Kidney tubule cell (primary cell): Measurements from ENCODE around the gene IFT81.
A peak's percentile ranks its signal among the peaks of the same experiment; 100 is the strongest.
"Not testable (repeated sequence)": the region's sequence is repeated elsewhere in the genome, so short reads cannot be mapped to it uniquely, and the experiment has no call there.

Experiments used
- DNase-seq: peaks from one replicate; pipeline ENCODE4 v3.0.0-alpha.2; 2018; ENCODE audit warnings: low spot score

Gene IFT81

DNA sequence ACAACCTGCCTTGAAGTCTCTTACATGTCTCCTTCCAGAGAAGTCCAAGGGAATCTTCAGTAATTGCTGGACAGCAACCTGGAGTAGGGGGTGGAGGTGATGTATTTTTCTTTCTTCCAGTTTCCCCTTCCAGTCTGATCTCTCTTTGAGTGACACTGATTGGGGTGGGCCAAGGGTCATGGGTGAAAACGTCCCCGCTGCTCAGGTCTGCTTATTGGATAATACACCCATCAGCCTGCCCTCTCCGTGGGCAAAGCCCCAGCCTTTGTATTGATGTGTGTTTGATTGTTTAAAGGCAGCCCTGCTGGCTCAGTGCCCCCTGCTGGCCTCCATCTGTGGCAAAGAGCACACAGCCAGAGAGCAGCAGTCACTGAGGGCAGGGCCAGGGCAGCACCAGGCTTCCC, 121.2 kb downstream of the IFT81 start:
- DNase-seq, result no peak

GRCh38 chr12:110246636-110247339, 122.6 kb downstream of the IFT81 start:
- DNase-seq, result no peak

GRCh38 chr12:110247340-110248095, 123.4 kb downstream of the IFT81 start:
- DNase-seq, result peak; percentile 95

DNA sequence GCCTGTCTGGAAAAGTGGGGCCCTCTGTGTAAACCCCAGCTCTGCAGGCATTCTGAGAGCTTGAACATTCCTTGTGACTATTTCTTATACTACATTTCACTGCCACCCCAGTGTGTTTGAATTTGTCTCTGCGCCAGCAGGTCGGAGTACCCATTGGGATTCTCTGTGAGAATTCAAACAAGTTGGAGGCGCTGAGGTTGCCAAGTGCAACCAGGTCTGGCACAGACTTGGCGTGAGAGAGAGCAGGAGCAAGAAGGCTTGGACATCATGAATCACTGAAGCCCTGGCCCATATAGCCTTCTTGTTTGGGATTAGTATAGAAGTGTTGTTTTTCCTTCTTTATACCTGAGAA, 123.9 kb downstream of the IFT81 start:
- peak; percentile 79 for DNase-seq

DNA sequence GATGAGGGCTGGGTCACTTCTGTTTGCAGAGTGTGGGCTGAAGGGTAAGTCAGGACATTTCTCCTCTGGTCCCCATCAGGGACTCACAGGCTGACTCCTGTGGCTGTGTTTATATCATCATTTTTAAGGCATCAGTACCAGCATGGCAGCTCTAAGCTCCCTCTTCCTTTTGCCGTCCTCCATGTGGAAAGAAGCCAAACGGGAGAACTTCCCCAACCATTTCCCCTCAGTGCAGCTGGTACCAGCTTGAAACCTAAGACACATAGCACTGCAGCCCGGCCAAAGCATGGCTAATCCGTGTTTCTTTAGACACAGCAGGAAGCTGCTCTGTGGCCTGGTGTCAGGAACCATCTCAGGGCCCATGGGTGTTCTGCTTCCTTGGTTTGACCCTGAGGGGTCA, 124.9 kb downstream of the IFT81 start:
- no peak for DNase-seq

- peak; percentile 94 for DNase-seq
Measured at GRCh38 chr12:110249716-110250225, 125.6 kb downstream of the IFT81 start.

DNA sequence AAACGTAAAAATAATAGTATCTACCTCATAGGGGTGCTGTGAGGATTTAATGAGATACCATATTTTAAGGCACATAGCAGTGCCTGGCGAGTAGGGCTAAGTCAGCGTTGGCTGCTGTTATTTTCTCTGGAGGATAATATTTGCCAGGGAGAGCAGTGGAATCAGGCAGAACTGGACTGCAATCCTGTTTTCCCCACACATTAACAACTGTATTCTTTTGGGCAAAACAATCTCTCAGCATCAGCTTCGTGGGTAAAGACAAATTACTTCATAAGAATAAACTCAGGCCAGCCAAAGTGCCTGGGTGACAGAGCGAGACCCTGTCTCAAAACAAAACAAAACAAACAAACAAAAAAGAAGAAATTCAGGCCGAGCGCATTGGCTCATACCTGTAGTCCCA, 127.2 kb downstream of the IFT81 start:
- DNase-seq, result no peak

- DNase-seq, result no peak
Measured at GRCh38 chr12:110252716-110253115, 128.6 kb downstream of the IFT81 start.

DNA sequence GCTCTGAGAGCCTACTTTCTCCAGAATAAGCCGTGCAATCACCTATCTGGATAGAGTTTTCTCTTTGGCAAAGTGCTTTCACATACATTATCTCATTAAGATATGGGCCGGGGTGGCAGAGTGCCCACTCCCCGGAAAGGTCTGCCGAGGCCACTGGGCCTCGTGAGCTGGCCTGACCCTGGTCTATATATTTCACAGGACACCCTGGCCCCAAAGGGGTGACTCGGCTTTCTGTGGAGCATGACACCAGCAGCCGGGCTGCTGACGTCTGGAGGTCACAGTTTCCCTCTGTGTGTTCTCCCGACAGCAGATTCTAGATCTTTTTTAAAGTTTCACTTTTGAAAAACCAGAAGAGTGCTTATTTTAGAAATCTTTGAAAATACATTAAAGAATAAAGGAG, 129.0 kb downstream of the IFT81 start:
- no peak for DNase-seq

GRCh38 chr12:110254971-110255540, 130.9 kb downstream of the IFT81 start:
- no peak for DNase-seq

GRCh38 chr12:110255890-110256456, 131.8 kb downstream of the IFT81 start:
- DNase-seq, result not testable (repeated sequence)

DNA sequence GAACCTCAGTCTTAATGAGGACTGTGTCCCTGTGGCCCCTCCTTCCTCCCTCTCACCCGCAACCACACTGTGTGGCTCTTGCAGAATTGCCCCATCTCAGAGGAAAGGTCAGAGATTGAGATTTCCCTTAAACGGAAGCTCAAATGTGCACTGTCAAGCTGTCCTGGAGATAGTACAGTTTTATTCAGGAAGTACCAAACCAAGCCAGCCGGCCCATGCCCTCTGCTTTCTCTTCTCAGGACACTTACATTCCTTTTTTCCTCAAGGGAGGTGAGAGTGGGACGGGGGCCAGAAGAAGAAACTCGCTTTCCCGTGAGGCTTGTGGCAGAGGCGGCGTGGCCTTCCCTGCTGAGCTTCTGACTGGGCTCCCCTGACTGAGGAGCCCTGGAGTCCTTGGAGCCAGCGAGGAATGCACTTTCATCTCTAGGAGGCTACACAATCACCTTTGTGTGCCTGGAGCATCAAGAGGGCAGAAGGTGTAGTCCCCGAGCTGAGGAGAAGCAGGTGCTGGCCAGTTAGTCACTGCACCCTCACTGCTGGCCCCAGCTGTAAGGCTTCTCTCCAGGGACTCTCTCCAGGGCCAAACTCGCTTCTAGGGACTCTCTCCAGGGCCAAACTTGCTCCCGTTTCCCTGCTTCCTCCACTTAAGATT, 132.7 kb downstream of the IFT81 start:
- no peak for DNase-seq

DNA sequence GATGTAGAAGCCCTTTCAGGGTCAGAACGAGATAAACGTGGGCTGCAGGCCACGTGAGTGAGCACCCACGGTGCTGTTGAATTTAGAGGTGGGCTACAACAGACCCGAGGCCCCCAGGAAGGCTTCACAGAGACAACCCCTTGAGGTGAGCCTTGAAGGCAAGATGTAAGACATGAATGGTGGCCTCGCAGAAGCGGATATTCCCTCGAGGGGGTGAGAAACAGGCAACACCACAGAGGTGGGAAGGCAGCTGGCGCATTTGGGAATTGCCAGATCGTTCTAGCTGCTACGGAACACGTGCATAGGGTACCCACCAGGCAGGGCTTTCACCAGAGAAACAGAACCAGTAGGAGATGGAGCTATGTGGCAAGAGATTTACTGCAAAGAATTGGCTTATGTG, 134.3 kb downstream of the IFT81 start:
- no peak for DNase-seq

GRCh38 chr12:110262442-110263388, 138.6 kb downstream of the IFT81 start:
- DNase-seq, result no peak

- no peak for DNase-seq
Measured at GRCh38 chr12:110266381-110266960, 142.3 kb downstream of the IFT81 start.

DNA sequence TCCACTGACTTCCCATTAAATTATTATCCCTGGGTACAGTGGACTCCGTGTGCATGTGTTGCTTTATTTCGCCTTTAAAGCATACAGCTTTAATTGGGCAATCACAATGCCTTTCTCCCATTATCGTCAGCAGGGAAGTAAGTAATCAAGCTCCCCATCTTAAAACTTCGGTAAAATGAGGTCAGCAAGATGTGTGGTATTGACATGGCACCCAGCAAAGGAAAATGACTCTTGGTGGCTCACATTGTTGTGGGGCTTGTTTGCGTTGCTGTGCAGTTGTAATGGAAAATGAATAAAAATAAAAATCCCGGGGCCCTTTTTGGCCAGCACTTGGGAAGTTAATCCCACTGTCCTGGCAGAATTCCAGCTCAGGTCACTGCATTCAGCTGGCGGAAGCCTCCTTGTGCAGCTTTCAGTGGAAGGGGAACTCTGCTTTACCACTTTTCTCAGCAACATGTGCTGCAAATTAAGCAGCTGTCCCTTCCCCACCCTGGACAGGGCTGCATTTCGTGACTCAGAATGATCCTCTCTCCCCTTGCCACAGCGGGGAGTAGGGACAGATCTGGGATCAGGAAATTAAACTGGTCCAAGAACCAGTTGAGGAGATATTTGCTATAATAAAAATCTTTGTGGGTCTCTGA, 142.9 kb downstream of the IFT81 start:
- peak; percentile 35 for DNase-seq
